Adrenal gland (tissue), 12 donors: ENCODE results near the gene ACAN. TPM values are rescaled to one million over a fixed set of nuclear protein-coding genes. Genes with fewer than 3 reads are reported as not detected.
A peak's percentile ranks its signal among the peaks of the same experiment; 100 is the strongest.
"Not testable (repeated sequence)": the region's sequence is repeated elsewhere in the genome, so short reads cannot be mapped to it uniquely, and the experiment has no call there.

Experiments
- DNase-seq, 7 donors: peaks; one replicate each; pipeline ENCODE4 v3.0.0-alpha.2; 2019 to 2020
- H3K27ac ChIP-seq, 5 donors: fragments of 200-600 bp; sonication (generic) in 4 of 5; 1 replicate in 3 of 5; 2 replicates in 2 of 5; pipeline versions ENCODE4 v1.5.1 to v1.8.0; 2016 to 2020; ENCODE audit warnings: mild to moderate bottlenecking in 1 of 5
- H3K27me3 ChIP-seq: fragments of 200-600 bp; 2 replicates; pipeline ENCODE4 v1.8.0; 2021
- H3K36me3 ChIP-seq, 2 donors: fragments of 200-600 bp; replicated peaks in 1 of 2; 1 replicate in 1 of 2; 2 replicates in 1 of 2; pipeline versions ENCODE4 v1.5.1 to v1.8.0; 2018 to 2022
- H3K4me1 ChIP-seq, 2 donors: fragments of 200-600 bp; replicated peaks in 1 of 2; 1 replicate in 1 of 2; 2 replicates in 1 of 2; pipeline versions ENCODE4 v1.5.1 to v1.8.0; 2018 to 2021
- H3K4me3 ChIP-seq, 4 donors: fragments of 200-600 bp; sonication (generic) in 3 of 4; one replicate each; pipeline ENCODE4 v1.5.1; 2016 to 2018
- H3K9me3 ChIP-seq, 3 donors: fragments of 200-600 bp; sonication (generic) in 1 of 3; replicated peaks in 1 of 3; 1 replicate in 2 of 3; 2 replicates in 1 of 3; pipeline versions ENCODE4 v1.5.1 to v1.8.0; 2016 to 2021
- POLR2A ChIP-seq, 2 donors: fragments of 450-650 bp; IDR thresholded peaks; one replicate each; pipeline ENCODE4 v1.6.1; 2017; ENCODE audit warnings: antibody characterized with exemption in 2 of 2, mild to moderate bottlenecking in 2 of 2, moderate library complexity in 1 of 2
- WGBS, 4 donors: extraction: QIAGEN DNeasy Blood & Tissue Kit in 2 of 4; methylation state at CpG; one replicate each; pipeline versions ENCODE4 v1.1.5 to v1.1.7; 2013 to 2017; 5-methylcytosine and 5-hydroxymethylcytosine counted together
- intact Hi-C, 2 donors: fragments of 100-400 bp; cut with DNase I; formaldehyde crosslinking; loops; one replicate each; pipeline versions ENCODE4 v1.14.1 to v1.15.0; 2022 to 2023
- polyA plus RNA-seq, 3 donors: library from polyadenylated mRNA; stranded (reverse); fragments of 200-250 nt in 2 of 3; fragments of 350-450 nt in 1 of 3; fragmentation: Illumina TruSeq in 1 of 3; extraction: RNeasy Lipid Tissue Mini Kit (QIAGEN cat#74804) in 1 of 3; gene quantifications; one replicate each; pipeline ENCODE4 v1.2.3, GENCODE V29; 2013 to 2014
- total RNA-seq, 9 donors: library from RNA; depleted of rRNA in 4 of 9; stranded (reverse); fragments of >200 nt in 4 of 9; fragments of 120-200 nt in 1 of 9; fragmentation: NEBNext Ultra II Directional in 1 of 9; extraction: Animal tissue kit (Norgen Biotek cat#: 25700) in 1 of 9; gene quantifications; one replicate each; pipeline versions ENCODE4 v1.1.0 to v1.2.4, GENCODE V29; 2013 to 2023
- TF ChIP-seq, protein P1 (sequence below), 6 experiments: fragments of 450-650 bp in 4 of 6; fragments of 200-600 bp in 2 of 6; sonication (generic) in 1 of 6; IDR thresholded peaks; 1 replicate in 5 of 6; 2 replicates in 1 of 6; pipeline versions ENCODE4 v1.5.1 to v1.8.0; 2016 to 2021; ENCODE audit warnings: antibody characterized with exemption in 6 of 6, mild to moderate bottlenecking in 2 of 6, moderate library complexity in 1 of 6
- donor health status: healthy with polysubstance abuse.
- donor health status: Bipolar disorder and iron deficiency.
- donor health status: DM: yes; HTN: yes; CAD: no.
- donor health status: DM: no; HTN: no; CAD: no.
- donor health status: DM: no; HTN: no; CAD: no.
- donor health status: DM: yes; HTN: yes; CAD: no.

Gene ACAN
- total and polyA plus RNA-seq, 12 donors = 0.04 to 2.4 (median 0.42) TPM

DNA sequence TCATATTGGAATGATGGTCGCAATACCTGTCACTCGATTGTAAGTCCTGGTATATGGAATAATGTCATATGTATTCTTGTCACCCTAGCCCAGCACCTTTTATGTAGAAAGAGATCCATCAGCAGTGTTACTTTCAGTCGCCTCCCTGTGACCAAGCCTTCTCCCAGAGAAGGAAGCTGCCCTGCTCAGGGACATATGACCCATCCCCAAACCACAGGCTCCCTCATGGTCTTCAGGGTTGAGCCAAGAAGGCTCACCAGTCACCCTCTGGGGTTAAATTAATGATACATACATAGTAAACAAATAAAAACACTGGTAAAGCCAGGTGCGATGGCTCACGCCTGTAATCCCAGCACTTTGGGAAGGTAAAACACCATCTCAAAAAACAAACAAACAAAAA, 114.5 kb downstream of the ACAN start:
- no peak overlapping the region for H3K27ac ChIP-seq
- H3K36me3 ChIP-seq = no peaks in the 10 kb centered on the region
- DNase-seq = no peak
- intact Hi-C loops = no loop called here
- 81 to 87% (median 86%) methylated on average over 5 of the region's 5 CpGs for WGBS, 4 donors
- H3K4me1 ChIP-seq = peaks cover 0 to 7% of the 10 kb centered on the region in 2 donors
- no peaks in the 10 kb centered on the region for H3K27me3 ChIP-seq
- TF ChIP-seq, protein P1, sequence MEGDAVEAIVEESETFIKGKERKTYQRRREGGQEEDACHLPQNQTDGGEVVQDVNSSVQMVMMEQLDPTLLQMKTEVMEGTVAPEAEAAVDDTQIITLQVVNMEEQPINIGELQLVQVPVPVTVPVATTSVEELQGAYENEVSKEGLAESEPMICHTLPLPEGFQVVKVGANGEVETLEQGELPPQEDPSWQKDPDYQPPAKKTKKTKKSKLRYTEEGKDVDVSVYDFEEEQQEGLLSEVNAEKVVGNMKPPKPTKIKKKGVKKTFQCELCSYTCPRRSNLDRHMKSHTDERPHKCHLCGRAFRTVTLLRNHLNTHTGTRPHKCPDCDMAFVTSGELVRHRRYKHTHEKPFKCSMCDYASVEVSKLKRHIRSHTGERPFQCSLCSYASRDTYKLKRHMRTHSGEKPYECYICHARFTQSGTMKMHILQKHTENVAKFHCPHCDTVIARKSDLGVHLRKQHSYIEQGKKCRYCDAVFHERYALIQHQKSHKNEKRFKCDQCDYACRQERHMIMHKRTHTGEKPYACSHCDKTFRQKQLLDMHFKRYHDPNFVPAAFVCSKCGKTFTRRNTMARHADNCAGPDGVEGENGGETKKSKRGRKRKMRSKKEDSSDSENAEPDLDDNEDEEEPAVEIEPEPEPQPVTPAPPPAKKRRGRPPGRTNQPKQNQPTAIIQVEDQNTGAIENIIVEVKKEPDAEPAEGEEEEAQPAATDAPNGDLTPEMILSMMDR (IDR thresholded peaks at IDR 0.05) = no peak
- no peak for TF ChIP-seq POLR2A (IDR thresholded peaks at IDR 0.05)
- H3K4me3 ChIP-seq = no peak overlapping the region
- H3K9me3 ChIP-seq = no peaks in the 10 kb centered on the region

DNA sequence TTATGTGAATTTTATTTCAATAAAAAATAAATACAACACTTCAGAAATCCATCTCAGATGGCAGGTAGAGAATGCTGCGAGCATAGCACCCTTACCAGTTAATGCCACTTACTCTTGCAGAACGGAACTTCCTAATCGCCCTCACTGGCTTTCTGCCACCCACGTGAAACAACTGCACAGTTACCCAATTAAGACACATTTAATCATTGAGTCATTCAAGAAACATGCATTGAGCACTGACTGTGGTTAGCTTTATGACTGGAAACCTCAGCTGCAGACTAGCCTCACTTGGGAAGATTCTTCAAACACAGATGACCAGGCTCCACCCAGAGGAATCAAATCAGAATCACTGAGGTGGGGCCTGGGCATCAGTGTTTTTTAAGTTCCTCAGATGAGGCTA, 115.5 kb downstream of the ACAN start:
- Histone ChIP-seq H3K36me3 (no peaks in the 10 kb centered on the region), H3K27me3 (no peaks in the 10 kb centered on the region), H3K27ac (no peak overlapping the region), H3K9me3 (no peaks in the 10 kb centered on the region), H3K4me3 (no peak overlapping the region), H3K4me1 (peaks cover 0 to 1% of the 10 kb centered on the region in 2 donors)
- intact Hi-C loops = no loop called here
- WGBS, 4 donors = 24 to 53% (median 42%) methylated on average over 4 of the region's 4 CpGs
- DNase-seq = peak in 3 of 7 donors; percentile 30 to 70 (median 48)
- no peak for TF ChIP-seq POLR2A (IDR thresholded peaks at IDR 0.05)
- TF ChIP-seq, protein P1 (IDR thresholded peaks at IDR 0.05) = no peak

DNA sequence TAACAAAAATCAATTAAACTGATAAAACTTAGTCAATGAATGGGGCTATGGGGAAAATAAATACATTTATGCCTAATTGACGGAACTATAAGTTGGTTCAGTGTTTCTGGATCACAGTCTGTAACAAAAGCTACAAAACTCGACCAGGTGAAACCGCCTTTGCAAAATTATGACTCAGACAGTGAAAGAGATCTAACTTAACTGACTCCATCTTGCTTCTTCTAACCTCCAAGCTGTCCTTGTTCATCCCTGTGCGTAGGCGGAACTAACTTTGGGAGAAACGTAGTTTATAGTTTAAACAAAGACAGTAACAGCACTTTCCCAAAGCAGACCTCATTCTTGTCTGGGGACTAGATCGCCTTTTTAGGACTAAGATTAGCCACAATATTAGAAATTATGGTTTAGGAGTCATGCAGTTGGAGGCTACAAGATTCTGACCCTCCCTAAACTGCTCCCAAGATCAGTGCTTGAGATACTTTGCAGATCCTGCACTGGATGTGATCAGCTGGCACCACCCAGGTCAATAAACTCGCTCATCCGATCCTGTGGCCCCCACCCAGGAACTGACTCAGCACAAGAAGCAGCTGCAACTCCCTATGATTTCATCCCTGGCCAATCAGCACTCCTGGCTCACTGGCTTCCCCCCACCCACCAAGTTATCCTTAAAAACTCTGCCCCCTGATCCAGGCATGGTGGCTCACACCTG, 117.1 kb downstream of the ACAN start:
- no peak for TF ChIP-seq POLR2A (IDR thresholded peaks at IDR 0.05)
- TF ChIP-seq, protein P1 (IDR thresholded peaks at IDR 0.05) = no peak
- no peaks in the 10 kb centered on the region for H3K9me3 ChIP-seq
- no peaks in the 10 kb centered on the region for H3K36me3 ChIP-seq
- 63 to 70% (median 65%) methylated on average over 9 of the region's 9 CpGs for WGBS, 4 donors
- no peaks in the 10 kb centered on the region for H3K4me1 ChIP-seq
- H3K4me3 ChIP-seq = no peak overlapping the region
- intact Hi-C loops = no loop called here
- DNase-seq = no peak
- H3K27me3 ChIP-seq = no peaks in the 10 kb centered on the region
- no peak overlapping the region for H3K27ac ChIP-seq

DNA sequence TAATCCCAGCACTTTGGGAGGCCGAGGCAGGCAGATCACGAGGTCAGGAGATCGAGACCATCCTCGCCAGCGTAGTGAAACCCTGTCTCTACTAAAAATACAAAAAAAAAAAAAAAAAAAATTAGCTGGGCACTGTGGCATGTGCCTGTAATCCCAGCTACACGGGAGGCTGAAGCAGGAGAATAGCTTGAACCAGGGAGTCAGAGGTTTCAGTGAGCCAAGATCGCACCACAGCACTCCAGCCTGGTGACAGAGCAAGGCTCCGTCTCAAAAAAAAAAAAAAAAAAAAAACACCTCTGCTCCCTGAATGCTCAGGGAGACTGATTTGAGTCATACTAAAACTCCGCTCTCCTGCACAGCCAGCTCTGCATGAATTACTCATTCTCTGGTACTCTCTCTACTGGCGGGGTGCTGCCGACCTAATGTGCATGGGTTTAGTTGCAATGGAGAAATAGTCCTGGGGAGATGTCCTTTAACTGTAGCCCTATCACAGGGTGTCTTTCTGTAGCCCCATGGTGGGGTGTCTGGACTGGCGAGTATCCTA, 117.7 kb downstream of the ACAN start:
- H3K27ac ChIP-seq = not testable (repeated sequence)

More for the DNA sequence above, 117.7 kb downstream of the ACAN start:
- H3K36me3 ChIP-seq, H3K27me3 ChIP-seq, H3K9me3 ChIP-seq, H3K4me3 ChIP-seq, DNase-seq, H3K4me1 ChIP-seq, intact Hi-C loops: not testable (repeated sequence)
- WGBS, 4 donors = 70 to 83% (median 80%) methylated on average over 10 to 12 of the region's 12 CpGs

Other genes with a start within 250 kb of the ACAN start
- 10 to 100 TPM in 8 of 9 donors, 1 to 10 TPM in 1; 8.5 to 29.3 (median 15.0) TPM for gene AEN, start 182.1 kb upstream of the ACAN start, total RNA-seq
- 10 to 100 TPM in 1 of 3 donors, 1 to 10 TPM in 2; 4.9 to 11.3 (median 6.8) TPM for gene AEN, start 182.1 kb upstream of the ACAN start, polyA plus RNA-seq
- gene ISG20, start 164.4 kb upstream of the ACAN start, total RNA-seq = 10 to 100 TPM in 2 of 9 donors, 1 to 10 TPM in 7; 1.6 to 13.6 (median 7.6) TPM
- gene ISG20, start 164.4 kb upstream of the ACAN start, polyA plus RNA-seq = 10 to 100 TPM in 2 of 3 donors, 1 to 10 TPM in 1; 4.4 to 11.7 (median 10.2) TPM
- 1 to 10 TPM in 8 of 9 donors, under 1 TPM in 1; 0.55 to 7.6 (median 3.8) TPM for gene HAPLN3, start 92.1 kb downstream of the ACAN start, total RNA-seq
- gene HAPLN3, start 92.1 kb downstream of the ACAN start, polyA plus RNA-seq = 1 to 10 TPM in 2 of 3 donors, under 1 TPM in 1; 0.59 to 7.1 (median 3.5) TPM
- gene MFGE8, start 109.9 kb downstream of the ACAN start, total RNA-seq = 100 to 1,000 TPM in 7 of 9 donors, 10 to 100 TPM in 2; 16.1 to 308 (median 148) TPM
- 100 to 1,000 TPM in 2 of 3 donors, 10 to 100 TPM in 1; 61.6 to 183 (median 119) TPM for gene MFGE8, start 109.9 kb downstream of the ACAN start, polyA plus RNA-seq